Measurements from ENCODE around the gene ZBTB4.

Gene ZBTB4

GRCh38 chr17:7509937-7510336 is 30.5 kb upstream of the ZBTB4 start:
- no peak overlapping the region for H2AK5ac ChIP-seq (ENCODE audit: low read length)
- H3K4me2 ChIP-seq (ENCODE audit: low read length), result no peak overlapping the region
- H2BK5ac ChIP-seq (ENCODE audit: low read depth, low read length, poor library complexity), result no peak overlapping the region
- H3K27me3 ChIP-seq (ENCODE audit: insufficient read depth, low read length), result no peaks in the 10 kb centered on the region
- no peak overlapping the region for H2AFZ ChIP-seq (ENCODE audit: insufficient read depth, low read length, poor library complexity)
- no peak overlapping the region for H3K27ac ChIP-seq (ENCODE audit: low read depth, low read length)
- H3K4me3 ChIP-seq (ENCODE audit: low read depth, low read length), result no peak overlapping the region
- WGBS (ENCODE audit: extremely low coverage, insufficient coverage, insufficient read length), result no CpG with 5 or more reads among the region's 5 CpGs
- no peak overlapping the region for H3K4ac ChIP-seq (ENCODE audit: low read depth, low read length)
- H4K91ac ChIP-seq (ENCODE audit: low read depth, low read length), result no peak overlapping the region
- no peak for DNase-seq
- H3K14ac ChIP-seq (ENCODE audit: low read length), result no peak overlapping the region
- no peak overlapping the region for H3K9ac ChIP-seq (ENCODE audit: low read length)
- H4K12ac ChIP-seq (ENCODE audit: low read depth, low read length), result no peak overlapping the region
- H3K23ac ChIP-seq (ENCODE audit: low read length), result no peak overlapping the region
- no peak overlapping the region for H4K8ac ChIP-seq (ENCODE audit: low read depth, low read length)
- no peak overlapping the region for H2BK120ac ChIP-seq (ENCODE audit: insufficient read depth, low read length, poor library complexity)
- no peaks in the 10 kb centered on the region for H3K79me2 ChIP-seq (ENCODE audit: control insufficient read depth, insufficient read depth, low read length, poor library complexity)
- no peaks in the 10 kb centered on the region for H3K4me1 ChIP-seq (ENCODE audit: control insufficient read depth in 1 of 2, insufficient read depth in 2 of 2, low read length in 2 of 2)
- H3K18ac ChIP-seq (ENCODE audit: low read length), result no peak overlapping the region
- H2BK12ac ChIP-seq (ENCODE audit: low read length), result no peak overlapping the region
- H3K79me1 ChIP-seq (ENCODE audit: low read length), result no peaks in the 10 kb centered on the region
- H3K9me3 ChIP-seq (ENCODE audit: insufficient read depth, low read depth, low read length), result peaks cover 2% of the 10 kb centered on the region
- H3K36me3 ChIP-seq (ENCODE audit: control insufficient read depth in 1 of 2, insufficient read depth in 2 of 2, low read length in 2 of 2), result peaks cover 75 to 81% of the 10 kb centered on the region in 2 experiments

GRCh38 chr17:7508846-7509245 is 29.4 kb upstream of the ZBTB4 start:
- no peak for DNase-seq
- Histone ChIP-seq H3K23ac (ENCODE audit: low read length) (no peak overlapping the region), H3K9ac (ENCODE audit: low read length) (no peak overlapping the region), H2BK12ac (ENCODE audit: low read length) (no peak overlapping the region), H3K27ac (ENCODE audit: low read depth, low read length) (no peak overlapping the region), H3K27me3 (ENCODE audit: insufficient read depth, low read length) (no peaks in the 10 kb centered on the region), H4K91ac (ENCODE audit: low read depth, low read length) (no peak overlapping the region), H3K79me2 (ENCODE audit: control insufficient read depth, insufficient read depth, low read length, poor library complexity) (no peaks in the 10 kb centered on the region), H3K79me1 (ENCODE audit: low read length) (no peaks in the 10 kb centered on the region), H3K4me2 (ENCODE audit: low read length) (no peak overlapping the region), H3K4me3 (ENCODE audit: low read depth, low read length) (no peak overlapping the region), H3K18ac (ENCODE audit: low read length) (no peak overlapping the region), H4K8ac (ENCODE audit: low read depth, low read length) (no peak overlapping the region), H3K14ac (ENCODE audit: low read length) (no peak overlapping the region), H4K12ac (ENCODE audit: low read depth, low read length) (no peak overlapping the region), H2BK120ac (ENCODE audit: insufficient read depth, low read length, poor library complexity) (no peak overlapping the region), H2BK5ac (ENCODE audit: low read depth, low read length, poor library complexity) (no peak overlapping the region), H3K4me1 (ENCODE audit: control insufficient read depth in 1 of 2, insufficient read depth in 2 of 2, low read length in 2 of 2) (no peaks in the 10 kb centered on the region), H3K36me3 (ENCODE audit: control insufficient read depth in 1 of 2, insufficient read depth in 2 of 2, low read length in 2 of 2) (peaks cover 74 to 82% of the 10 kb centered on the region in 2 experiments), H3K4ac (ENCODE audit: low read depth, low read length) (no peak overlapping the region), H2AFZ (ENCODE audit: insufficient read depth, low read length, poor library complexity) (no peak overlapping the region), H3K9me3 (ENCODE audit: insufficient read depth, low read depth, low read length) (peaks cover 2% of the 10 kb centered on the region), H2AK5ac (ENCODE audit: low read length) (no peak overlapping the region)
- WGBS (ENCODE audit: extremely low coverage, insufficient coverage, insufficient read length), result no CpG with 5 or more reads among the region's 9 CpGs

- Histone ChIP-seq H3K4ac (ENCODE audit: low read depth, low read length) (no peak overlapping the region), H3K79me1 (ENCODE audit: low read length) (no peaks in the 10 kb centered on the region), H3K4me1 (ENCODE audit: control insufficient read depth in 1 of 2, insufficient read depth in 2 of 2, low read length in 2 of 2) (no peaks in the 10 kb centered on the region), H2BK5ac (ENCODE audit: low read depth, low read length, poor library complexity) (no peak overlapping the region), H3K27me3 (ENCODE audit: insufficient read depth, low read length) (no peaks in the 10 kb centered on the region), H2BK120ac (ENCODE audit: insufficient read depth, low read length, poor library complexity) (no peak overlapping the region), H2AFZ (ENCODE audit: insufficient read depth, low read length, poor library complexity) (no peak overlapping the region), H3K9ac (ENCODE audit: low read length) (no peak overlapping the region), H3K27ac (ENCODE audit: low read depth, low read length) (no peak overlapping the region), H2BK12ac (ENCODE audit: low read length) (no peak overlapping the region), H4K8ac (ENCODE audit: low read depth, low read length) (no peak overlapping the region), H2AK5ac (ENCODE audit: low read length) (no peak overlapping the region), H3K79me2 (ENCODE audit: control insufficient read depth, insufficient read depth, low read length, poor library complexity) (no peaks in the 10 kb centered on the region), H4K12ac (ENCODE audit: low read depth, low read length) (no peak overlapping the region), H3K4me3 (ENCODE audit: low read depth, low read length) (no peak overlapping the region), H4K91ac (ENCODE audit: low read depth, low read length) (no peak overlapping the region), H3K4me2 (ENCODE audit: low read length) (no peak overlapping the region), H3K14ac (ENCODE audit: low read length) (no peak overlapping the region), H3K36me3 (ENCODE audit: control insufficient read depth in 1 of 2, insufficient read depth in 2 of 2, low read length in 2 of 2) (peaks cover 72 to 82% of the 10 kb centered on the region in 2 experiments), H3K9me3 (ENCODE audit: insufficient read depth, low read depth, low read length) (peaks cover 2% of the 10 kb centered on the region), H3K23ac (ENCODE audit: low read length) (no peak overlapping the region), H3K18ac (ENCODE audit: low read length) (no peak overlapping the region)
- DNase-seq, result no peak
- no CpG with 5 or more reads among the region's 11 CpGs for whole genome bisulfite sequencing (ENCODE audit: extremely low coverage, insufficient coverage, insufficient read length)
Measured at GRCh38 chr17:7508145-7508544, 28.7 kb upstream of the ZBTB4 start.

- Histone ChIP-seq H3K4ac (ENCODE audit: low read depth, low read length) (no peak overlapping the region), H3K36me3 (ENCODE audit: control insufficient read depth in 1 of 2, insufficient read depth in 2 of 2, low read length in 2 of 2) (peaks cover 64 to 79% of the 10 kb centered on the region in 2 experiments), H4K91ac (ENCODE audit: low read depth, low read length) (no peak overlapping the region), H3K27me3 (ENCODE audit: insufficient read depth, low read length) (no peaks in the 10 kb centered on the region), H3K27ac (ENCODE audit: low read depth, low read length) (no peak overlapping the region), H2AK5ac (ENCODE audit: low read length) (no peak overlapping the region), H3K79me2 (ENCODE audit: control insufficient read depth, insufficient read depth, low read length, poor library complexity) (no peaks in the 10 kb centered on the region), H3K9me3 (ENCODE audit: insufficient read depth, low read depth, low read length) (no peaks in the 10 kb centered on the region), H3K9ac (ENCODE audit: low read length) (no peak overlapping the region), H3K4me1 (ENCODE audit: control insufficient read depth in 1 of 2, insufficient read depth in 2 of 2, low read length in 2 of 2) (no peaks in the 10 kb centered on the region), H4K12ac (ENCODE audit: low read depth, low read length) (no peak overlapping the region), H3K23ac (ENCODE audit: low read length) (no peak overlapping the region), H2BK12ac (ENCODE audit: low read length) (no peak overlapping the region), H3K4me2 (ENCODE audit: low read length) (no peak overlapping the region), H3K4me3 (ENCODE audit: low read depth, low read length) (no peak overlapping the region), H3K18ac (ENCODE audit: low read length) (no peak overlapping the region), H4K8ac (ENCODE audit: low read depth, low read length) (no peak overlapping the region), H2AFZ (ENCODE audit: insufficient read depth, low read length, poor library complexity) (no peak overlapping the region), H3K14ac (ENCODE audit: low read length) (no peak overlapping the region), H2BK120ac (ENCODE audit: insufficient read depth, low read length, poor library complexity) (no peak overlapping the region), H3K79me1 (ENCODE audit: low read length) (no peaks in the 10 kb centered on the region), H2BK5ac (ENCODE audit: low read depth, low read length, poor library complexity) (no peak overlapping the region)
- WGBS (ENCODE audit: extremely low coverage, insufficient coverage, insufficient read length), result no CpG with 5 or more reads among the region's 8 CpGs
- no peak for DNase-seq
Measured at GRCh38 chr17:7503521-7503920, 24.1 kb upstream of the ZBTB4 start.

Data from trophoblast cell (in vitro differentiated cells and primary cell).